Parathyroid adenoma (tissue), 2 donors: ENCODE results near the gene NOS2.

Source experiments
- H2AFZ ChIP-seq: fragments of 300-600 bp; sonication (generic); one replicate; pipeline ENCODE4 v1.7.0; 2017; ENCODE audit warnings: antibody characterized with exemption, mild to moderate bottlenecking
- H3K27ac ChIP-seq: fragments of 300-600 bp; sonication (generic); one replicate; pipeline ENCODE4 v1.7.0; 2017
- H3K27me3 ChIP-seq: fragments of 300-600 bp; sonication (generic); one replicate; pipeline ENCODE4 v1.7.0; 2017; ENCODE audit warnings: low read length; ENCODE audit not compliant: control insufficient read depth, insufficient read depth
- H3K36me3 ChIP-seq: fragments of 300-600 bp; sonication (generic); one replicate; pipeline ENCODE4 v1.7.0; 2017; ENCODE audit warnings: low read length; ENCODE audit not compliant: control insufficient read depth, insufficient read depth
- H3K4me1 ChIP-seq: fragments of 300-600 bp; sonication (generic); one replicate; pipeline ENCODE4 v1.7.0; 2017; ENCODE audit warnings: control low read depth
- H3K4me2 ChIP-seq: fragments of 300-600 bp; sonication (generic); one replicate; pipeline ENCODE4 v1.7.0; 2017; ENCODE audit warnings: low read length
- H3K4me3 ChIP-seq: fragments of 300-600 bp; sonication (generic); one replicate; pipeline ENCODE4 v1.7.0; 2017; ENCODE audit warnings: low read depth, low read length
- H3K79me2 ChIP-seq: fragments of 300-600 bp; sonication (generic); one replicate; pipeline ENCODE4 v1.7.0; 2017; ENCODE audit warnings: control low read depth
- H3K9ac ChIP-seq: fragments of 300-600 bp; sonication (generic); one replicate; pipeline ENCODE4 v1.7.0; 2017; ENCODE audit warnings: mild to moderate bottlenecking
- H3K9me3 ChIP-seq: fragments of 300-600 bp; sonication (generic); one replicate; pipeline ENCODE4 v1.7.0; 2017; ENCODE audit warnings: low read length; ENCODE audit not compliant: control insufficient read depth
- CTCF ChIP-seq: fragments of 300-600 bp; sonication (generic); IDR thresholded peaks from one replicate; pipeline ENCODE4 v1.7.0; 2017; ENCODE audit warnings: antibody characterized with exemption, mild to moderate bottlenecking
- donor health status: primary hyperparathyroidism.

The NOS2 gene

GRCh38 chr17:27770877-27771276, 29.5 kb downstream of the NOS2 start:
- Histone ChIP-seq H3K4me1 (no peaks in the 10 kb centered on the region), H3K9ac (no peak overlapping the region), H3K27ac (no peak overlapping the region), H3K36me3 (no peaks in the 10 kb centered on the region), H2AFZ (no peak overlapping the region), H3K9me3 (no peaks in the 10 kb centered on the region), H3K79me2 (no peaks in the 10 kb centered on the region), H3K4me3 (no peak overlapping the region), H3K27me3 (no peaks in the 10 kb centered on the region), H3K4me2 (no peak overlapping the region)
- no peak for TF ChIP-seq CTCF

- no peak overlapping the region for H3K9ac ChIP-seq
- H2AFZ ChIP-seq, result no peak overlapping the region
- TF ChIP-seq CTCF, result no peak
- H3K36me3 ChIP-seq, result no peaks in the 10 kb centered on the region
- no peaks in the 10 kb centered on the region for H3K79me2 ChIP-seq
- no peaks in the 10 kb centered on the region for H3K27me3 ChIP-seq
- no peak overlapping the region for H3K4me2 ChIP-seq
- H3K27ac ChIP-seq, result no peak overlapping the region
- no peaks in the 10 kb centered on the region for H3K9me3 ChIP-seq
- H3K4me1 ChIP-seq, result no peaks in the 10 kb centered on the region
- no peak overlapping the region for H3K4me3 ChIP-seq
Observed at GRCh38 chr17:27768858-27769410, 31.4 kb downstream of the NOS2 start.

- Histone ChIP-seq H3K9me3 (no peaks in the 10 kb centered on the region), H3K27me3 (no peaks in the 10 kb centered on the region), H3K27ac (no peak overlapping the region), H3K79me2 (no peaks in the 10 kb centered on the region), H3K4me3 (no peak overlapping the region), H3K36me3 (no peaks in the 10 kb centered on the region), H3K4me2 (no peak overlapping the region), H3K9ac (no peak overlapping the region), H2AFZ (no peak overlapping the region), H3K4me1 (no peaks in the 10 kb centered on the region)
- TF ChIP-seq CTCF, result no peak
Observed at GRCh38 chr17:27766438-27766837, 33.9 kb downstream of the NOS2 start.

GRCh38 chr17:27765353-27765752, 35.0 kb downstream of the NOS2 start:
- Histone ChIP-seq H3K9me3 (no peaks in the 10 kb centered on the region), H3K79me2 (no peaks in the 10 kb centered on the region), H3K27ac (no peak overlapping the region), H3K4me2 (no peak overlapping the region), H3K9ac (no peak overlapping the region), H3K36me3 (no peaks in the 10 kb centered on the region), H3K27me3 (no peaks in the 10 kb centered on the region), H3K4me1 (no peaks in the 10 kb centered on the region), H2AFZ (no peak overlapping the region), H3K4me3 (no peak overlapping the region)
- no peak for TF ChIP-seq CTCF

- Histone ChIP-seq H3K4me3 (no peak overlapping the region), H3K27ac (no peak overlapping the region), H3K27me3 (no peaks in the 10 kb centered on the region), H3K36me3 (no peaks in the 10 kb centered on the region), H3K79me2 (no peaks in the 10 kb centered on the region), H2AFZ (no peak overlapping the region), H3K4me1 (no peaks in the 10 kb centered on the region), H3K9ac (no peak overlapping the region), H3K4me2 (no peak overlapping the region), H3K9me3 (no peaks in the 10 kb centered on the region)
- TF ChIP-seq CTCF, result no peak
Observed at GRCh38 chr17:27764589-27764988, 35.7 kb downstream of the NOS2 start.
